HG02588 (cell line): ENCODE measurements around the gene CST3.
"Not testable (repeated sequence)": the region's sequence is repeated elsewhere in the genome, so short reads cannot be mapped to it uniquely, and the experiment has no call there.

Experiments
- ATAC-seq: cut with Tn5 transposase; IDR thresholded peaks from one replicate; pipeline ENCODE4 v1.9.1; 2021; ENCODE audit warnings: mild to moderate bottlenecking, moderate library complexity; ENCODE audit not compliant: unreplicated experiment

Gene CST3, protein sequence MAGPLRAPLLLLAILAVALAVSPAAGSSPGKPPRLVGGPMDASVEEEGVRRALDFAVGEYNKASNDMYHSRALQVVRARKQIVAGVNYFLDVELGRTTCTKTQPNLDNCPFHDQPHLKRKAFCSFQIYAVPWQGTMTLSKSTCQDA

DNA sequence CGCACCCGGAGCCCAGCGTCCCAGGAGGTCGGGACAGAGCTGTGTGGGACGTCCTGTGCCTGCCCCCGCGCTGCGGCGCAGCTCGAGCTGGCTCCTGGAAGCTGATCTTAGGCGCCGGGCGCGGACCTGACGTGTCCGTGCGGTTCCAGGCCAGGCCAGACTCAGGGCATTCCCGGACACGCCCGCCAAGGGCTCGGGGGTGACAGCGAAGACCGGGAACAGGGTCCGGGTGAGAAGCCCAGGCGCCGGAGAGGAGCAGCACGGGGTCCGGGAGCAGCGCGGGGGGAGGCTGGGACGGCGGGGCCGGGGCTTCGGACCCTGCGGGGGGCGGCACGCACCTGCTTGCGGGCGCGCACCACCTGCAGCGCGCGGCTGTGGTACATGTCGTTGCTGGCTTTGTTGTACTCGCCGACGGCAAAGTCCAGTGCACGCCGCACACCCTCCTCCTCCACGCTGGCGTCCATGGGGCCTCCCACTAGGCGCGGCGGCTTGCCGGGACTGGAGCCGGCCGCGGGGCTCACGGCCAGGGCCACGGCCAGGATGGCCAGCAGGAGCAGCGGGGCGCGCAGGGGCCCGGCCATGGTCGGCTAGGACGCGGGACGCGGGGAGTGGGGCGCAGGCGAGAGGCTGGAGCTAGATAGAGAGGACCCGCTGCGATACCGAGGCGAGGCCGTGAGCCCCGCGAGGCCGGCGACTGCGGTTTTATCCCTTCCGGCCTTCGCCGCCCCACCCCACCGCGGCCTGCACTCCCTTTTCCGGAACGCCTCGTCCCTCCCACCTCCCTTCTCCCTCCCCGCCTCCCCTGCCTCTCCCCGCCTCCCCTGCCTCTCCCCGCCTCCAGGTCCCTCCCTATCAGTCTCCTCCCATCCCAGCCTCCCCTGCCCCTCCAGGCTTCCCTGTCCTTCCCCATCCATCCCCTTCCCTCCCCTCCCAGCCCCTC, at the start of gene CST3:
Gene CST3 (minus strand): TSS at position 674 of the 940 bp plus-strand sequence. CDS start 93 bp downstream, at position 581.
- peak; percentile 50 for ATAC-seq

DNA sequence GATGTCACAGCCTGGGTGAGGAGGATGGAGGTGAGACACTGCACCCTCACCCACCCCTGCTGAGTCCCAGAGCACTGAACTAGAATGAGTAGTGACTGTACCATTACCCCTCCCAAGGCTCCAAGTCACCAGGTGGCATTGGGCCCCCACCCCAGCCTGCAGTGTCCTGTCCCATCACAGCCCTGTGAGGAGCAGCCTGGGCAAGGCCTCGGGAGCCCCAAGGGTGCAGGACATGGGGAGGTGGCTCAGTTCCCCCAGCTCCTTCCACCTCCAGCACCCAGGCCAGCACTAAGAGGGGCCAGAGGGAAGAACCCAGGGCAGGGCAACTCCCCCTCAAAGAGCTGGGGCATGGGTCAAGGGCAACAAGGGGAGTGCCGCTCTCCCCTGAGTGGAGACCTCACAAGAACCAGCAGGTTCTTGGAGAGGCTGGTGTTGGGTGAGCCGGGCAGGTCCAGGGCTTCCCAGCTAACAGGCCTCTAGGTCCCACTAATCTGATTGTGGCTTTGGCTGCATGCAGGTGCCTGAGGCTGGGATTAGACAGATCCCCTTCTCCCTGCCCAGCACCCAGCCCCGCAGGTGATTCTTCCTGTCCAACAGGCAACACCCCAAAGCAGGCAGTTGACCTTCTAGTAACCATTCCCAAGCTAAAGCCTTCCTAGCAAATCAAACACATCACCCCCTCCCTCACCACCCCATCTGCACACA, 48.4 kb upstream of the CST3 start:
- ATAC-seq, result no peak

GRCh38 chr20:23685529-23685896, 47.8 kb upstream of the CST3 start:
- not testable (repeated sequence) for ATAC-seq

- ATAC-seq, result no peak
Observed at GRCh38 chr20:23684261-23684660, 46.5 kb upstream of the CST3 start.

DNA sequence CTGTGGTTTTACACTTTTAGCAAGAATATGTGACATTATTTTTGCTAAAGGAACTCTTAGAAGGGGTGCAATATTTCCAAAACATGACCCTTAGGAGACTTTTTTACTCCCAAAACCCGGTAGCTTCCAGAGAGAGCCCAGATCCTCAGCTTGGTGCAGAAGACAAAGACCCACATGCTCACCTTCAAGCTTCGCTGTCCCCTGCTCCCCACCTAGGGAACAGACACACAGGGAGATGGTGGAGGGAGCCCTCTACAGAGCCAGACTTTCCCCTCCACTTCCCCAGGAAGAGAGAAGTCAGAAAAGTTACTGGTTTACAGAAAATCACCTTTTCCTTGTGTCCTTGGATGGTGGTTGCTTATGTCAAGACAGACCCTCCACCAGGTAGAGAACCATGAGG, 46.1 kb upstream of the CST3 start:
- ATAC-seq, result no peak

- no peak for ATAC-seq
Observed at GRCh38 chr20:23683281-23683680, 45.5 kb upstream of the CST3 start.

- ATAC-seq, result no peak
Observed at GRCh38 chr20:23680146-23680545, 42.4 kb upstream of the CST3 start.

GRCh38 chr20:23679133-23680092, 41.7 kb upstream of the CST3 start:
- ATAC-seq, result no peak

DNA sequence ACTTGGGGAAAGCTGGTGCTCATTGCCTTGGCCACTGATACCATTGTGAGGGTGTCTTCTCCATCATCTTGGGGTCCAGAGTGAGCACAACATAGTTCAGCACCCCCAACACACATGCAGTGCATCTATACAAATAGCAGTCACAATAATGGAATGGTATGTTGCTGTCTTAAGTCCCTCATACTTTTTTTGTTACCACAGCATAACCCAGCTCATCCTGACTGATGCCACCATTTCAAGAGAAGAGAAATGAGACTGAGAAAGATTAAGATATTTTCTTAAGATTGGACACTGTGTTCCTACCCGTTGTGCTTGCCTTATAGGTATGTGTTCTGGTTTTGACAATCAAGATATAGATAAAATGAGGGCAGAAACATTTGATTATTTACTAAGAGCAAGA, 35.5 kb upstream of the CST3 start:
- no peak for ATAC-seq

DNA sequence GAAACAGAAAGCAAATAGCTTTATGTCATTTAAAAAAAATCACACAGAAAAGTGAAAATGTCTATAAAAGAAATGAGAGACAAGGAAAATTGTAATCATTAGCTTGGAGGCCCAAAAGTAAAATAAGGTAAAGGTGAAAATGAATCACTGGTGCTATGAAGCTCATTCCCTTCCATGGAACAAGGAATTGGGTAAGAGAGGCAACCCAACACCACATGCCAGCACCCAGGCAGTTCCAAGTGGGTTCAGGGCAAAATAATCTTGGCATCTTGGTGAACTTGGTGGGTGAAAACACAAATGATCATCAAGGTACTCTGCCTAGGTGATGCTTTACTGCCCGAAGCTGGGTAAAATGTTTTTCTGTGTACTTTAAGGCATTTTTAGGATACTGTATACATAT, 34.4 kb upstream of the CST3 start:
- ATAC-seq, result no peak

- no peak for ATAC-seq
Observed at GRCh38 chr20:23671479-23671878, 33.7 kb upstream of the CST3 start.

DNA sequence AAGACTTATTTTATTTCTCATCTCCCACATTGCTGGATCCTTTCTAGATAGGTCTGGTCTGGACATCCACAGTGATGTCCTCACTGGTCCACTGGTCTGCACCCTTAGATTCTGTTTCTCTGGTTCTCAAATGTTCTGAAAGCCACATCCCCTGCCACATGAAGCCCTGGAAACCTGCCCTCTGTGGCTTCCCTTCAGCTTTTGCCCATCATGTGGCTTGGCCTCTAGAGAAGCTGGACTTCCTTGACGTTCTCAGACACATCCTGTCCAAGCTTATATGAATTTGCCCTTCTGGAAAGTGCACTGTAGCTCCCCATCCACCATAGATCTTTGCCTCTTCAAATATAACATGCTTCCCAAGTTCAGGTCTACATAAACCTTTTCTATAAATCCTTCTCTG, 32.6 kb upstream of the CST3 start:
- ATAC-seq, result no peak

DNA sequence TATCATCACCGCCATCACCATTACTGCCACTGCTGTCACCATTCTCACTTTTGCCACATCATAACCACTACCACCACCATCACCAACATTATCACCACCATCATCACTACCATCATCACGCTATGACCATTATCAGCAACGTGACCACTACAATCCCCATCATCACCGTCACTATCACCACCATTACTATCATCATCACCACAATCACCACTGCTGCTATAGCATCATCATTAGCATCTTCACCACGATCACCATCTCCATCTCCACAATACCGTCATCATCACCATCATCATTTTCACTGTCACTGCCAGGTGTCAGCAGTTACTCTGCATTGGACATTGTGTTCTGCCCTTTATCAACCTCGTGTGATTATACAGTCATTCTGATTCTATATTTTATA, 32.1 kb upstream of the CST3 start:
- ATAC-seq, result no peak

- ATAC-seq, result no peak
Observed at GRCh38 chr20:23669327-23669726, 31.6 kb upstream of the CST3 start.

DNA sequence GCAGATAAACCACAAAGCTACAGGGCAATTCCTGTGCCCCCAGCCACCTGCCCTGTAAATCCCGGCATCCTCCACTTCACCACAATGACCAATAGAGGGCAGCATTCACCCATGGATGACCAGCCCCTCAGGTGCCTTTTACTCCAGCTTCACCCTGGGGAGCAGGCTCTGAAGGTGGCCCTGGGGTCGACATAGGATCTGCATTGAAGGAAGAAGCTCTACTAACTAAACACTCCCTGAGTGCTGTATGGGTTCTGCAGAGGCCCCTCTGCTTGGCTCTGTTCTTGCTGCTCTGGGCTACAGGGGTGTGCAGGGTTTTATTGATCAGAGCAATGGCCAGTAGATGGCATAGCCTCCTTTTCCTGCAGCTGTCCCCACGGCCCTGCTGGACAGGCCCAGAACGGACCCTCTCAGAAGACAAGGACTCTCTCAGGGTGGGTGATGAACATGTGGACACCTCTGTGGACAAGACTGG, 30.8 kb upstream of the CST3 start:
- ATAC-seq, result peak; percentile 72

DNA sequence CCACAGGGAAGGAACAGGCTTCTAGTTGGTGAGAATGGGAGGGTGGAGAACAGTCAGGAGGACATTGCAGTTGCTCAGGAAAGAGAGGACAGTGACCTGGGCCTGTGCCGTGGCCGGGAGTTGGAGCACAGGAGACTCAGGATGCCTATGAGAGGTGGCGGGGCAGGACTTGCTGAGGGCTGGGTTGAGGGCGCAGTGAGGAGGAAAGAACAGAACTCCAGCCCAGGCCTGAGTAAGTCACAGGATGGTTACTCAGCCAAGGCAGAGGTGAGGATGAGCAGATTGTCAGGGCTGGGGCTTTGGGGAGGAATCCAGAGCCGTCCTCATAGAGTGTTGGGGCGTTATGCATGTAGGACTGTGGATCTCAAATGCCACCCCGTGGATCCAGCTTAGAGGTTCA, 29.9 kb upstream of the CST3 start:
- no peak for ATAC-seq

DNA sequence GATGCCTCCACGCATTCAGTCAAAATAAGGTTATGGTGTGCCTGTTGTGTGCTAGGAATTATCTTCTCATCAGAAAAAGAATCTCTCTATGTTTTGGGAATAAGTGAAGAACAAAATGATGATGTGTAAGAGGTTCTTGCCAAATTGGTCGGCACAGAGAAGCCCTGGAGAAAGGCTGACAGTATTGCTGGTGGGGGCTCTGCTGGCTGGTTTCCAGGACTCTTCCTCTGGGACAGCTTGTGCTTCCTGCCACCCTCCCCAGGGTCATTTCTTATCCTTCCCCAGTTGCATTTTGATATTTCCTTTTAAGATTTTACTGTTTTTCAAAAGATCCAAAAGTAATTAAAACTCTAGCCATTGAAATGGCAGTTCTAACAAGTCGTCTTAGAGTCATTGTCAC, 28.9 kb upstream of the CST3 start:
- ATAC-seq, result no peak

DNA sequence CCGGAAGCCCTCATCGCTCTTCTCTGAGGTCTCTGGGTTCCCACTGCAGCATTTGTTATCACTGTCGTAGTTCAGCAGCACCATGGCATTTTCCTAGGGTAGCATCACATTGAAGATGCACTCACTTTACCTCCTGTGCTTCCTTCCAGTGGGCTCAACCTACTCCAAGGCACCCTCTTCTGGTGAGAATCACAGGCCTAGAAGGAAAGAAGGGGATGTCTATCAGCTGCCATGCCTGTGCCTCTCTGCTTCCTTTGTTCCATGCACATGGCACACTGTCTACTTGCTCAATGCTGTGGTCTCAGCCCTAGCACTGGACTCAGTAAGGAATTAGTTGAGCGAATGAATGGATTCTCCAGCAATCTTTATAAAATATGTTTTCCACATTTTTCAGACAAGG, 28.4 kb upstream of the CST3 start:
- ATAC-seq, result no peak

DNA sequence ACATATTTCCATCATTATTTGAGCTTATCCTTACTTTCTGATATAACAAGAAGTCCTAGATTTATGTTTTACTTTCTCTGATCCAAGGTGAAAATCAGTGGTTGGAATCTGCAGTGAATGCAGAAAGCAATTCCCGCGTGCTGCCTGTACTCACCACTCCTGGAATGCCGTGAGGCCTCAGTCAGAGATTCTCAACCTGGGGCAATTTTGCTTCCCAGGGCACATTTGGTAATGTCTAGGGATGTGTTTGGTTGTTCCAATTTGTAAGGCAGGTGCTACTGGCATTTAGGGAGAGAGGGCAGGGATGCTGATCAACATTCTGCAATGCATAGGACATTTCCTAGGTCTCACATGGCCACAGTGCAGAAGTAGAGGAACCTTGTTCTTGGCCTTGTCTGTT, 27.2 kb upstream of the CST3 start:
- ATAC-seq, result no peak

DNA sequence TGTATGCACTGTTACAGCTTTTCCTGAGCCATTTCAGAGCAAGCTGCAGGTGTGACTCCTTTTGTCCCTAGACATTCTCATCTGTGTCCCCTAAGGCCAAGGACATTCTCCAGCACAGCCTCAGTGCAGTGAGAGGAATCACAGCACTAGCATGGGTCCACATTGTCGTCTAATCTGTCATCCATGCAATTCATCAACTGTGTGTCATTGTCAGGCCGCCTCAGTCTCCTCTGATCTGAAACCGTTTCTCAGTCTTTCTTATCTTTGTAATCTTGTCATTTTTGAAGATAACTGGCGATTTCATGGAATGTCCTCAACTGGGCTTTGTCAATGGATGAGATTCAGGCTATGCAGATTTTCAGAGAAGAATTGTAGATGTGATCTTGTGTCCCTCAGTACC, 26.3 kb upstream of the CST3 start:
- ATAC-seq, result not testable (repeated sequence)

GRCh38 chr20:23663180-23663579, 25.4 kb upstream of the CST3 start:
- no peak for ATAC-seq
